Measurements from ENCODE around the gene CALM1.

The CALM1 gene

DNA sequence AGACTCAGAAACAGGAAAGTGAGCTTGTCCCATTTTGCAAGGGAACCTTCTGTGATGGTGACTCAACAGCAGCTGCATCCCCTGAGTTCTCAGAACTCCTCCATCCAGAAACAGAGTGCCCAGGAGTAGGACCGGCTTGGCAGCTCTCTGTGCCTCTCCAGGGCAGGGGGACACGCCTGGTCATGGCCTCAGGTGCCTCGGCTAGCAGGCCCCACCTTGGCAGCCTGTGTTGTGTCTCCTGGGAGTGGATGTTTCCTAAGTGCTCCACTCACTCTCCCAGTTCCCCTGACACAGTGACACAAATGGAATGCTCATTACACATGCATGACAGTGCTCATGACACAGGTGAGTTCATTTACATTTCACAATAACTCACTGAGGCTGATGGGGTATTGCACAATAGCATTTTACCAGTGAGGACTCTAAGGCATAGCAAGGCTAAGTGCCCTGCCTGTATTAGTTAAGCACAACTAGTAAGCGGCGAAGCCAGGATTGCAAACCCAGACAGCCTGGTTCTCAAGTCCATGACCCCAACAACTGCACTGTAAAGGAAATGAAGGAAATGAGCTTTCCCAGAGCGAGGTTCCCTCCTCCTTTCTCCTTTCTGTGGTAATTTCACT is 47.4 kb downstream of the CALM1 start:
- peak; percentile 6 for DNase-seq

DNA sequence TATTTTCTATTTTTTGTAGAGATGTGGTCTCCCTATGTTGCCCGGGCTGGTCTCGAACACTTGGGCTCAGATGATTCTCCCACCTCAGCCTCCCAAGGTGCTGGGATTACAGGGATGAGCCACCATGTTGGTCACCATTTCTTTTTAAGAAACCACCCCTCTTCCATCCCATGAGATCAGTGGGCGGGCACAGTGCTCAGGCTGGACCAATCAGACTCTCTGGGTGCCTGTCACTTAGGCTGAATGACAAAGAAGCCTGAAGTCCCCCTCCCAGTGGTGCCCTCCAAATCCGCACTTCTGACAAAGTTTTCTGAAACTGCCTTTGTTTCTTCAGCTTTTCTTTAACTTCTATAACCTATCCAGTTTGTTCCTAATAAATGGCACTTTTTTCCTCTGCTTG is 48.2 kb downstream of the CALM1 start:
- no peak for DNase-seq

DNA sequence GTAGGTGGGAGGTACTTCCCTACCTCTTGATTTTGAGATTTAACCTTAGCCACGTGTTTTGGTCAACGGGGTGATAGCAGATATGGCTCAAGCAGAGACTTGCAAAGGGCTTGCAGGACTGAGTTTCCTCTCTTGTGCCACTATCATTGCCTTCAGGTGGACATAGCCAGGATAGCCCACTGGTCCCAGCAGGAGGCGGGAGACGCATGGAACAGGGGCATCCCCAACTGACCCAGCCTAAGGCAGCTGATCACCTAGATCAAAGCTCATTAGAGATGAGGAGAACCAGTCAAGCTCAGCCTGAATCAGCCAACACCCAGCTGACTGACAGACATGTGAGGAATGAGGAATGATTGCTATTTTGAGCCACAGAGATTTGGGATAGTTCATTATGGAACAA is 49.6 kb downstream of the CALM1 start:
- no peak for DNase-seq

DNA sequence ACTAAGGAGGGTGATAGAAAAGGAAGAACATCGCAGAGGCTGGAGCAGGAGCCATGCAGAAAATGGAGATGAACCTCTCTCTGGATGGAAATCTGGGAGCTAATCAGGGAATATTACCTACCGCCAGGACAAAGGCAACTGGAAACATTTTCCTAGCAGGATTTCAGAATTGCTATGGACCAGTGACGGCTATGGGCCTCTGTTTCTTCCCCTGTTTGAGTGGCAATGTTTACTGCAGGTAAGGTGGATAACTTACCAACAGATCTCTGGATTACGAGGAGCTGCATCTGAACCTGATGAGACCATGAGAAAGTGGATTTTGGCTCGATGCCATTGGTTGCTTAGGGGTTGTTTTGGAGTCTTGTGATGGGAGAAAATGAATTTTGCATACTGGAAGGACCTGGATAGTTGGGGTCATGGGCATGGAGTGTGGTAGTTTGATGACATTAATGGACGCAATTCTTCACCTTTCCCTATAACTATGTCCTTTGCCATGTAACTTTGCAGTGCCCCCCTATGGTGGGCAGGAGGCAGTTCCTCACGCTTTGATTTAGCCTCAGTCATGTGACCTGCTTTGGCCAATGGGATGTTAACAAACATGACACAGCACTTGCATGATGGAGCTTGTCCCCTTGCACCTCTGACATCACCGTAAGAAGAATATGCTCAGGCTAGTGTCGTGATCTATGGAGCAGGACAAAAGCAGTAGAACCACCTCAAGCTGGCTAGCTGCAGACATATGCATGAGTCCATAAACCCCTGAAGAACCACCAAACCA is 51.1 kb downstream of the CALM1 start:
- no peak for DNase-seq

GRCh38 chr14:90449411-90449810 is 52.6 kb downstream of the CALM1 start:
- no peak for DNase-seq

DNA sequence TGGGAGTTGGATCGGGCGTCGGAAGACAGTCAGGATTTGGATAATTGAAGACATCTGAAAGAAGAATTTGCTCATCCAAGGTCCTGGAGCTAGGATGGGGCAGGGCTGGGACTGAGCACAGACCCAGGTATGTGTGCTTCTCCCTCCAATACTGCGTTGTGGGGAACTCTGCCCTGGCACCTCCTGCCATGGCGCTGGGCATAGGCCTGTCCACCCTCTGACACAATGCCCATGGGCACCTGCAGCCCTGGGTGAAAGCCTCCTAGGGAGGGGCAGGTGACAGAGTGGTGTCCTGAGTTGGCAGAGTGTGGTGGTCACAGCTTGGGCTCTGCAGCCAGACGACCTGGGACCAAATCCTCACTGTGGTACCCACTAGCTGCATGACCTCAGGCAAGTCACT is 53.3 kb downstream of the CALM1 start:
- DNase-seq, result no peak

DNA sequence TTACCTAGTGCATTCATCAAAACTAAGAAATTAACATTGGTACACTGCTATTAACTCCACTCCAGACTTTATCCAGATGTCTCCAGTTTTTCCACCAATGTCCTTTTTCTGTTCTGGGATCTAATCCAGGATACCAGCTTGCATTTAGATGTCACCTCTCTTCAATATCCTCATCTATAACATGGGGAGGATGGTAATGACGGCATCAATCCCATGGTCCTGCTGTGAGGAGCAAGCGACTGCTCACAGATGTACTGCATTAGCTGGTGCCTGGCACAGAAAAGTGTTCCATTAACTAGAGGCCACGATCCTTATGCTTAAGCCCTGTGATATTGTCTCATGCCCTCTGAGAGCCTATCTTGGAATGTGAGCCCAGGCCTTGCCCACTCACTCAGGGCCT is 53.8 kb downstream of the CALM1 start:
- no peak for DNase-seq

DNA sequence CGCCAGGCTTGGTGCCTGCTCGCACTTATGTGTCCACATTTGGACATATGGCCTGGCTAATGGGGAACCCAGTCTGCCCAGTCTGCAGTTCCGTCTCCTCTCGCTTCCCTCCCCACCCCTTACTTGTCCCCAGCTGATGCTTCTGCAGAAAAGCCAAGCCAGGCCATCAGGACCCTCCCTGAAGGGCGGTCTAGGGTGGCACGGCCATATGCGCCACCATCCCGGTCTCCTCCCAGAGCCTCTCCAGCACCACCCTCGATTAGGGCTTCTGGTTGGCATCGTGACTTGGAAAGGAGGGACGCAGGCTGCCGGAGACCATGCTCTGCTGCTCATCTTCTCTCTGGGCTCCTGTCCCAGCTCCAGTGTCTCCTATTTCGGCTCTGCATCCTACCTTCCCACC is 54.6 kb downstream of the CALM1 start:
- DNase-seq, result no peak

- DNase-seq, result peak; percentile 40
These were observed 55.1 kb downstream of the CALM1 start for GRCh38 chr14:90451961-90452360.

DNA sequence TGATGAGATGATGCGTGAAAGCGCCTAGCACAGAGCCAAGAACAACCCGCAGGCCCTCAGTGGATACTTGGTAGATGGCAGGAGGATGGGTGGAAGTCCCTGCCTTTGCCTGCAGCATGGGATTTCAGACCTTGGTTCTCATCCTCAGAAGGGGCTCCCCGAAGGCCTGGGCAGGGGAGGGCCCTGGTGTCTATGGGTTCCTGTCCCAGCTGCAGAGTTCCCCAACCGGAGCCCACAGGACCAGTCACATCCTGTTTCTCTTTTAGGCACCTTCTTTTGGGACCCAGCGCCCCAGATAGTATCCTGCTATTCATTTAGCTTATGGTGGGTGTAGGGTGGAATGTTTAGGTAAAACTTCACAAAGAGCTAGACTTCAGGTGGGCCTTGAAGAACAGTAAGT is 55.5 kb downstream of the CALM1 start:
- DNase-seq, result no peak

GRCh38 chr14:90453401-90453951 is 56.6 kb downstream of the CALM1 start:
- DNase-seq, result no peak

GRCh38 chr14:90454041-90455000 is 57.5 kb downstream of the CALM1 start:
- no peak for DNase-seq

- no peak for DNase-seq
These were observed 58.3 kb downstream of the CALM1 start for GRCh38 chr14:90455100-90455571.

- DNase-seq, result no peak
These were observed 59.7 kb downstream of the CALM1 start for GRCh38 chr14:90456551-90456950.

DNA sequence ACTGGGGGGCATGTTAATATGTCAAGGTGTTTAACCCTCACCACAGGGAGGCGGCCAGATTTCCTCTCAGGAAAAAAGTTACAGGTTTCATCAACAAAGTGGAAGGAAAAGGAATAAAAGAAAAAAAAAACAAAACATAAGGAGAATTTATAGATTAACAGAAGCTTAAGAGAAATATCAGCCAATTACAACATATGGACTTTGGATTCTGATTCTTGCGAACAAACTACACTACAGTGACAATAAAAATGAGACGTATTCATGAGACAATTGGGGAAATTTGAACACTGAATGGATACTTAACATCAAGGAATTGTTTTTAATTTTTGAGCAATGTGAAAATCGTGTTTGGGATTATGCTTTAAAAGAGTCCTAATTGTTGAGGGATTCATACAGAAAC is 60.4 kb downstream of the CALM1 start:
- no peak for DNase-seq
